H1 (cell line): ENCODE results near the gene UBAP1L. TPM values are rescaled to one million over a fixed set of nuclear protein-coding genes. Genes with fewer than 3 reads are reported as not detected.

Experiments
- CTCF ChIA-PET: fragments of 300-600 bp; sonication (Branson Sonifier 250); formaldehyde crosslinking; loops from one replicate; lab custom pipeline; 2021; ENCODE audit not compliant: partially characterized antibody; lab: Charles Lee
- POLR2A ChIA-PET: fragments of 300-600 bp; sonication (Branson Sonifier 250); formaldehyde crosslinking; loops from one replicate; lab custom pipeline; 2021; ENCODE audit warnings: inconsistent platforms; ENCODE audit not compliant: partially characterized antibody; lab: Charles Lee
- DNase-seq, 2 experiments: peaks; one replicate each; pipeline versions ENCODE4 v3.0.0 to v3.0.0-alpha.2; 2010 to 2022; ENCODE audit warnings: low spot score in 2 of 2, low read depth in 1 of 2, mixed read lengths in 1 of 2
- FAIRE-seq: peaks from 2 replicates; lab custom pipeline; 2011; peaks lifted over from hg19 to GRCh38; lab: Jason Lieb, UNC
- H2AFZ ChIP-seq: 2 replicates; pipeline ENCODE4 v1.8.1; 2012; ENCODE audit warnings: low read length, inconsistent platforms
- H2AK5ac ChIP-seq: 2 replicates; pipeline ENCODE4 v1.6.1; 2013; ENCODE audit warnings: low read depth, low read length
- H2BK120ac ChIP-seq: replicated peaks from 2 replicates; pipeline ENCODE3; 2013; ENCODE audit warnings: low read depth, low read length, inconsistent platforms
- H2BK12ac ChIP-seq: 2 replicates; pipeline ENCODE4 v1.6.1; 2013; ENCODE audit warnings: low read depth, low read length
- H2BK15ac ChIP-seq: 2 replicates; pipeline ENCODE4 v1.6.1; 2013; ENCODE audit warnings: low read length
- H2BK20ac ChIP-seq: 2 replicates; pipeline ENCODE4 v1.6.1; 2013; ENCODE audit warnings: low read length
- H2BK5ac ChIP-seq: 2 replicates; pipeline ENCODE4 v1.6.1; 2013; ENCODE audit warnings: low read depth, low read length
- H3K14ac ChIP-seq: 2 replicates; pipeline ENCODE4 v1.6.1; 2013; ENCODE audit warnings: inconsistent platforms; ENCODE audit not compliant: insufficient read length
- H3K18ac ChIP-seq: 2 replicates; pipeline ENCODE4 v1.6.1; 2013; ENCODE audit warnings: low read length; ENCODE audit errors: extremely low read depth
- H3K23ac ChIP-seq: 2 replicates; pipeline ENCODE4 v1.6.1; 2013; ENCODE audit warnings: inconsistent platforms; ENCODE audit not compliant: insufficient read length
- H3K23me2 ChIP-seq: 2 replicates; pipeline ENCODE4 v1.6.1; 2013; ENCODE audit warnings: low read depth, low read length
- H3K27ac ChIP-seq: 2 replicates; pipeline ENCODE4 v1.6.1; 2011; ENCODE audit warnings: low read depth, low read length, inconsistent platforms
- H3K27me3 ChIP-seq, 4 experiments: replicated peaks in 1 of 4; 1 replicate in 1 of 4; 2 replicates in 3 of 4; pipeline versions ENCODE4 v1.6.1 to v1.8.1; 2011 to 2013; ENCODE audit warnings: low read length in 3 of 4, mild to moderate bottlenecking in 3 of 4, inconsistent platforms in 2 of 4, mixed read lengths in 2 of 4, moderate library complexity in 1 of 4; ENCODE audit not compliant: control insufficient read depth in 3 of 4, insufficient read depth in 3 of 4; ENCODE audit errors: extremely low read depth in 1 of 4
- H3K36me3 ChIP-seq, 4 experiments: 2 replicates each; pipeline versions ENCODE4 v1.6.1 to v1.8.1; 2011 to 2013; ENCODE audit warnings: mild to moderate bottlenecking in 4 of 4, low read length in 3 of 4, moderate library complexity in 2 of 4, control low read depth in 1 of 4, inconsistent platforms in 1 of 4; ENCODE audit not compliant: insufficient read depth in 4 of 4, control insufficient read depth in 2 of 4
- H3K4ac ChIP-seq: replicated peaks from 2 replicates; pipeline ENCODE3; 2013; ENCODE audit warnings: low read length, low read depth, mixed read lengths, inconsistent platforms; ENCODE audit not compliant: insufficient read length
- H3K4me1 ChIP-seq, 4 experiments: replicated peaks in 1 of 4; 1 replicate in 1 of 4; 2 replicates in 3 of 4; pipeline versions ENCODE4 v1.6.1 to v1.8.1; 2011 to 2013; ENCODE audit warnings: low read length in 3 of 4, inconsistent platforms in 2 of 4, mixed read lengths in 1 of 4; ENCODE audit not compliant: insufficient read depth in 4 of 4, control insufficient read depth in 3 of 4
- H3K4me2 ChIP-seq, 2 experiments: 2 replicates each; pipeline versions ENCODE4 v1.6.1 to v1.8.1; 2011 to 2013; ENCODE audit warnings: low read depth in 2 of 2, low read length in 2 of 2, control low read depth in 1 of 2, inconsistent platforms in 1 of 2, mild to moderate bottlenecking in 1 of 2; ENCODE audit not compliant: insufficient read depth in 1 of 2
- H3K4me3 ChIP-seq, 4 experiments: fragments of 200-600, 300-600 bp in 1 of 4; sonication (generic), shearing (Covaris generic), sonication (Bioruptor Twin) in 1 of 4; 2 replicates each; pipeline versions ENCODE4 v1.5.1 to v1.8.1; 2011 to 2016; ENCODE audit warnings: low read length in 4 of 4, low read depth in 3 of 4, control low read depth in 2 of 4, inconsistent platforms in 2 of 4, mild to moderate bottlenecking in 2 of 4, mixed read lengths in 1 of 4, moderate library complexity in 1 of 4; ENCODE audit not compliant: insufficient read depth in 2 of 4; ENCODE audit errors: extremely low read depth in 1 of 4
- H3K56ac ChIP-seq: replicated peaks from 2 replicates; pipeline ENCODE3; 2013; ENCODE audit warnings: low read depth, mild to moderate bottlenecking, mixed read lengths, low read length, inconsistent platforms; ENCODE audit not compliant: insufficient read length
- H3K79me1 ChIP-seq: 2 replicates; pipeline ENCODE4 v1.6.1; 2013; ENCODE audit warnings: low read depth, low read length, control low read depth
- H3K79me2 ChIP-seq, 2 experiments: 2 replicates each; pipeline versions ENCODE4 v1.6.1 to v1.8.1; 2012 to 2013; ENCODE audit warnings: low read length in 2 of 2, mild to moderate bottlenecking in 2 of 2, inconsistent platforms in 1 of 2; ENCODE audit not compliant: insufficient read depth in 2 of 2, control insufficient read depth in 1 of 2
- H3K9ac ChIP-seq, 4 experiments: replicated peaks in 1 of 4; 1 replicate in 1 of 4; 2 replicates in 3 of 4; pipeline versions ENCODE4 v1.6.1 to v1.8.1; 2011 to 2013; ENCODE audit warnings: low read depth in 3 of 4, low read length in 3 of 4, control low read depth in 2 of 4, mild to moderate bottlenecking in 2 of 4, moderate library complexity in 2 of 4, inconsistent platforms in 1 of 4; ENCODE audit errors: extremely low read depth in 1 of 4
- H3K9me3 ChIP-seq, 2 experiments: 2 replicates each; pipeline versions ENCODE4 v1.6.1 to v1.8.1; 2012 to 2013; ENCODE audit warnings: mild to moderate bottlenecking in 2 of 2, moderate library complexity in 2 of 2, control low read depth in 1 of 2, inconsistent platforms in 1 of 2, low read depth in 1 of 2, low read length in 1 of 2, mixed read lengths in 1 of 2; ENCODE audit not compliant: insufficient read depth in 2 of 2
- H4K20me1 ChIP-seq, 2 experiments: replicated peaks in 1 of 2; 2 replicates each; pipeline versions ENCODE3 to v1.8.1; 2011 to 2013; ENCODE audit warnings: inconsistent platforms in 2 of 2, low read length in 2 of 2, mild to moderate bottlenecking in 1 of 2; ENCODE audit not compliant: insufficient read depth in 2 of 2, control insufficient read depth in 1 of 2
- H4K5ac ChIP-seq: 2 replicates; pipeline ENCODE4 v1.6.1; 2013; ENCODE audit warnings: low read length, low read depth, mixed read lengths, inconsistent platforms; ENCODE audit not compliant: insufficient read length
- H4K8ac ChIP-seq: 2 replicates; pipeline ENCODE4 v1.8.0; 2013; ENCODE audit warnings: mild to moderate bottlenecking, moderate library complexity, low read length, inconsistent platforms; ENCODE audit not compliant: insufficient read depth; ENCODE audit errors: extremely low read depth
- H4K91ac ChIP-seq: replicated peaks from 2 replicates; pipeline ENCODE3; 2013; ENCODE audit warnings: low read length, mixed read lengths, inconsistent platforms; ENCODE audit not compliant: insufficient read length
- FOSL1 ChIP-seq: IDR thresholded peaks from 2 replicates; pipeline ENCODE4 v1.6.1; 2011; ENCODE audit warnings: mild to moderate bottlenecking, low read depth, low read length, moderate library complexity; ENCODE audit not compliant: insufficient read depth
- HDAC6 ChIP-seq: IDR thresholded peaks from one replicate; pipeline ENCODE4 v1.7.1; 2012; ENCODE audit warnings: low read depth, mild to moderate bottlenecking, inconsistent platforms, low read length, moderate library complexity
- MAFK ChIP-seq: IDR thresholded peaks from 2 replicates; pipeline ENCODE4 v1.6.1; 2012; ENCODE audit warnings: low read depth, mild to moderate bottlenecking, improper control_type of control experiment, low read length
- SRF ChIP-seq: IDR thresholded peaks from 2 replicates; pipeline ENCODE4 v1.6.1; 2011; ENCODE audit warnings: mild to moderate bottlenecking, low read depth, low read length, moderate library complexity
- WGBS, 2 experiments: shearing (Covaris generic) in 1 of 2; methylation state at CpG; one replicate each; pipeline versions ENCODE4 v1.1.6 to v1.1.7; 2013 to 2015; ENCODE audit warnings: low lambda C conversion rate in 2 of 2, mixed read lengths in 2 of 2, inconsistent platforms in 1 of 2, low coverage in 1 of 2, missing lambda C conversion rate in 1 of 2; ENCODE audit not compliant: insufficient replicate concordance in 2 of 2, insufficient coverage in 1 of 2, insufficient read length in 1 of 2; ENCODE audit errors: extremely low coverage in 1 of 2, missing lambda C conversion rate in 1 of 2; 5-methylcytosine and 5-hydroxymethylcytosine counted together
- polyA plus RNA-seq, 7 experiments: library from polyadenylated mRNA; depleted of rRNA in 3 of 7; stranded (reverse) in 5 of 7; unstranded in 2 of 7; fragments of >200 nt in 5 of 7; fragments of 200-250 nt in 2 of 7; gene quantifications; 1 replicate in 5 of 7; 2 replicates in 1 of 7; 4 replicates in 1 of 7; pipeline versions ENCODE4 v1.2.1 to v1.2.3, GENCODE V29; 2011 to 2013; ENCODE audit warnings: missing spikeins in 2 of 7, mixed read lengths in 2 of 7
- total RNA-seq: library from RNA; stranded (reverse); fragmentation: NEBNext Ultra II Directional; extraction: Animal tissue kit (Norgen Biotek cat#: 25700); gene quantifications from 2 replicates; pipeline ENCODE4 v1.2.1, GENCODE V29; 2021

Gene UBAP1L
- total and polyA plus RNA-seq, 2 of the 8 experiments (the other 6 are each of a cell fraction or from before 2014, with no cell fraction given), result 0.67 to 1.7 TPM

GRCh38 chr15:65087411-65087810 is 27.6 kb downstream of the UBAP1L start:
- POLR2A ChIA-PET, result interaction anchor here (0.6 to 14.5 kb wide), 7 partner anchors 10 to 1372 kb away, joined by 3 to 93 read pairs (median 5); partner anchors contain the start of genes KBTBD13, RASL12 and RNU5B-1
- Histone ChIP-seq H3K4me1 (peaks cover 14 to 24% (median 19%) of the 10 kb centered on the region in 4 experiments), H3K18ac (no peak overlapping the region), H4K8ac (no peak overlapping the region; the same call in none of the 2 replicates), H4K5ac (no peak overlapping the region), H4K20me1 (no peaks in the 10 kb centered on the region), H2BK12ac (no peak overlapping the region), H2BK15ac (no peak overlapping the region), H3K36me3 (no peaks in the 10 kb centered on the region), H4K91ac (no peak overlapping the region), H3K4ac (no peak overlapping the region), H3K23ac (no peak overlapping the region), H3K4me2 (no peak overlapping the region), H3K9me3 (no peaks in the 10 kb centered on the region), H3K79me2 (no peaks in the 10 kb centered on the region), H3K56ac (no peak overlapping the region), H2BK20ac (no peak overlapping the region), H3K14ac (no peak overlapping the region), H3K9ac (no peak overlapping the region), H2BK120ac (no peak overlapping the region), H3K27me3 (no peaks in the 10 kb centered on the region; a peak in 2 of 7 replicates), H3K79me1 (no peaks in the 10 kb centered on the region), H2AFZ (no peak overlapping the region), H3K4me3 (no peak overlapping the region), H3K23me2 (no peaks in the 10 kb centered on the region; the same call in 1 of the 2 replicates), H3K27ac (no peak overlapping the region), H2AK5ac (no peak overlapping the region), H2BK5ac (no peak overlapping the region)
- DNase-seq, result no peak
- WGBS, 2 experiments, result 85% methylated on average over 3 of the region's 3 CpGs; no CpG with 5 or more reads in 1 of the 2 experiments
- CTCF ChIA-PET, result interaction anchor here (0.6 to 32.9 kb wide), 15 partner anchors 8 to 338 kb away, joined by 3 to 1213 read pairs (median 4); partner anchors contain the start of genes KBTBD13, RASL12 and SLC51B
- FAIRE-seq, result no peak
- TF ChIP-seq SRF (no peak), FOSL1 (no peak), MAFK (no peak), HDAC6 (no peak)
